HepG2 (cell line): Measurements from ENCODE around the gene SPPL2B. TPM values are rescaled to one million over a fixed set of nuclear protein-coding genes. Genes with fewer than 3 reads are reported as not detected.

Experiments used
- CBFB ChIP-seq: sonication (generic); formaldehyde crosslinking; IDR thresholded peaks from 2 replicates; pipeline ENCODE4 v1.4.0; 2020; ENCODE audit warnings: missing genetic modification reagents
- EEA1 ChIP-seq: sonication (generic); formaldehyde crosslinking; IDR thresholded peaks from 2 replicates; pipeline ENCODE4 v1.5.1; 2020; ENCODE audit warnings: mild to moderate bottlenecking, missing genetic modification reagents, borderline replicate concordance
- IRX3 ChIP-seq: sonication (generic); formaldehyde crosslinking; IDR thresholded peaks from 2 replicates; pipeline ENCODE4 v1.8.1; 2023; ENCODE audit warnings: mild to moderate bottlenecking, low read depth, missing genetic modification reagents, borderline replicate concordance
- ONECUT2 ChIP-seq: sonication (generic); formaldehyde crosslinking; IDR thresholded peaks from 2 replicates; pipeline ENCODE4 v1.4.0; 2020; ENCODE audit warnings: missing genetic modification reagents
- PRMT3 ChIP-seq: sonication (generic); formaldehyde crosslinking; IDR thresholded peaks from 2 replicates; pipeline ENCODE4 v1.8.1; 2022; ENCODE audit warnings: low read depth, mild to moderate bottlenecking, moderate library complexity, missing genetic modification reagents, borderline replicate concordance
- SAFB2 ChIP-seq: sonication (generic); formaldehyde crosslinking; IDR thresholded peaks from 2 replicates; pipeline ENCODE4 v1.5.1; 2020; ENCODE audit warnings: missing genetic modification reagents, low read depth, mild to moderate bottlenecking, borderline replicate concordance
- SAP130 ChIP-seq: IDR thresholded peaks from 2 replicates; pipeline ENCODE4 v1.6.1; 2016; ENCODE audit warnings: low read depth
- TP53 ChIP-seq: sonication (generic); formaldehyde crosslinking; conservative IDR thresholded peaks from 2 replicates; pipeline ENCODE4 v1.4.0; 2020; ENCODE audit warnings: missing genetic modification reagents
- ZNF234 ChIP-seq: sonication (generic); formaldehyde crosslinking; conservative IDR thresholded peaks from 2 replicates; pipeline ENCODE4 v1.5.1; 2020; ENCODE audit warnings: mild to moderate bottlenecking, missing genetic modification reagents
- ZNF260 ChIP-seq: sonication (generic); formaldehyde crosslinking; IDR thresholded peaks from 2 replicates; pipeline ENCODE4 v1.4.0; 2020; ENCODE audit warnings: missing genetic modification reagents, low read depth, mild to moderate bottlenecking, borderline replicate concordance
- ZNF878 ChIP-seq: sonication (generic); formaldehyde crosslinking; IDR thresholded peaks from 2 replicates; pipeline ENCODE4 v1.8.1; 2023; ENCODE audit warnings: mild to moderate bottlenecking, missing genetic modification reagents, moderate library complexity
- polyA plus RNA-seq, 8 experiments: library from polyadenylated mRNA; depleted of rRNA in 3 of 8; stranded (reverse) in 7 of 8; unstranded in 1 of 8; fragments of >200 nt; fragmentation: Illumina TruSeq in 4 of 8; extraction: Trizol in 4 of 8; gene quantifications; 2 replicates each; pipeline versions ENCODE4 v1.2.1 to v1.2.3, GENCODE V29; 2011 to 2016; ENCODE audit warnings: low read depth in 4 of 8, missing spikeins in 1 of 8, mixed read lengths in 1 of 8; ENCODE audit not compliant: insufficient read depth in 1 of 8
- total RNA-seq, 5 experiments: library from RNA; depleted of rRNA; stranded (reverse); fragments of >200 nt; fragmentation: Illumina TruSeq; extraction: Trizol; gene quantifications; 2 replicates each; pipeline ENCODE4 v1.2.3, GENCODE V29; 2016; ENCODE audit warnings: low read depth in 1 of 5
- TF ChIP-seq, protein P1 (sequence below): sonication (generic); formaldehyde crosslinking; IDR thresholded peaks from 2 replicates; pipeline ENCODE4 v1.4.0; 2020; ENCODE audit warnings: missing genetic modification reagents
- TF ChIP-seq, protein P2 (sequence below): sonication (generic); formaldehyde crosslinking; IDR thresholded peaks from 2 replicates; pipeline ENCODE4 v1.8.0; 2022; ENCODE audit warnings: mild to moderate bottlenecking, missing genetic modification reagents, moderate library complexity
- TF ChIP-seq, protein P3 (sequence below): sonication (generic); formaldehyde crosslinking; IDR thresholded peaks from 2 replicates; pipeline ENCODE4 v1.5.1; 2020; ENCODE audit warnings: missing genetic modification reagents, mild to moderate bottlenecking, borderline replicate concordance
- TF ChIP-seq, protein P4 (sequence below): sonication (generic); formaldehyde crosslinking; IDR thresholded peaks from 2 replicates; pipeline ENCODE4 v1.4.0; 2020; ENCODE audit warnings: low read depth, missing genetic modification reagents

Gene SPPL2B
- total and polyA plus RNA-seq, 2 of the 13 experiments (the other 11 are each of a cell fraction or from before 2014, with no cell fraction given), result 14.9 to 15.2 TPM

DNA sequence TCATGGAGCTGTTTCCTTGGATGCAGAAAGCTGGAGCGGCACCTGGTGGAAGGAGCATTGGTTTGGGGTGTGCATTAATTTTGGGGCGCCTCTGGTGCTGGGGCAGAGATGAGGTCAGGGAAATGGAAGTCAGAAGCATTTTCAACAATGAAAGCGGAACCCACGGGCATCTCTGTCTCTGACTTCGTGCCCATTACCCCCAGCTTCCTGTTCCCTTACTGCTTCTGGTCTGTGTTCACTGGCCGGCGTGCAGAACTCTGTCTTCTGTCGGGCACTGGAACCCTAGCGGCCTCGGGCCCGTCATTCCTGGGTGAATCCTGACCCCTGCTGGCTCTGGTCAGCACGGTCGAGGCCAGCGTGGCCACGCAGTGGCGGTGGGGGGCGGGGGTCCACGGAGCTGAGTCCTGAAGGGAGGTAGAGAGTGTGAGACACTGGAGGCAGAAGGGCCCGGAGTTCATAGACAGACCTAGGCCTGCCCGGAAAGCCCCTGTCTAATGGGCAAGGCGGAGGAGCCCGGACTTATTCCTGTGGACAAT, 12.6 kb upstream of the SPPL2B start (continued):
- TF ChIP-seq, protein P1, sequence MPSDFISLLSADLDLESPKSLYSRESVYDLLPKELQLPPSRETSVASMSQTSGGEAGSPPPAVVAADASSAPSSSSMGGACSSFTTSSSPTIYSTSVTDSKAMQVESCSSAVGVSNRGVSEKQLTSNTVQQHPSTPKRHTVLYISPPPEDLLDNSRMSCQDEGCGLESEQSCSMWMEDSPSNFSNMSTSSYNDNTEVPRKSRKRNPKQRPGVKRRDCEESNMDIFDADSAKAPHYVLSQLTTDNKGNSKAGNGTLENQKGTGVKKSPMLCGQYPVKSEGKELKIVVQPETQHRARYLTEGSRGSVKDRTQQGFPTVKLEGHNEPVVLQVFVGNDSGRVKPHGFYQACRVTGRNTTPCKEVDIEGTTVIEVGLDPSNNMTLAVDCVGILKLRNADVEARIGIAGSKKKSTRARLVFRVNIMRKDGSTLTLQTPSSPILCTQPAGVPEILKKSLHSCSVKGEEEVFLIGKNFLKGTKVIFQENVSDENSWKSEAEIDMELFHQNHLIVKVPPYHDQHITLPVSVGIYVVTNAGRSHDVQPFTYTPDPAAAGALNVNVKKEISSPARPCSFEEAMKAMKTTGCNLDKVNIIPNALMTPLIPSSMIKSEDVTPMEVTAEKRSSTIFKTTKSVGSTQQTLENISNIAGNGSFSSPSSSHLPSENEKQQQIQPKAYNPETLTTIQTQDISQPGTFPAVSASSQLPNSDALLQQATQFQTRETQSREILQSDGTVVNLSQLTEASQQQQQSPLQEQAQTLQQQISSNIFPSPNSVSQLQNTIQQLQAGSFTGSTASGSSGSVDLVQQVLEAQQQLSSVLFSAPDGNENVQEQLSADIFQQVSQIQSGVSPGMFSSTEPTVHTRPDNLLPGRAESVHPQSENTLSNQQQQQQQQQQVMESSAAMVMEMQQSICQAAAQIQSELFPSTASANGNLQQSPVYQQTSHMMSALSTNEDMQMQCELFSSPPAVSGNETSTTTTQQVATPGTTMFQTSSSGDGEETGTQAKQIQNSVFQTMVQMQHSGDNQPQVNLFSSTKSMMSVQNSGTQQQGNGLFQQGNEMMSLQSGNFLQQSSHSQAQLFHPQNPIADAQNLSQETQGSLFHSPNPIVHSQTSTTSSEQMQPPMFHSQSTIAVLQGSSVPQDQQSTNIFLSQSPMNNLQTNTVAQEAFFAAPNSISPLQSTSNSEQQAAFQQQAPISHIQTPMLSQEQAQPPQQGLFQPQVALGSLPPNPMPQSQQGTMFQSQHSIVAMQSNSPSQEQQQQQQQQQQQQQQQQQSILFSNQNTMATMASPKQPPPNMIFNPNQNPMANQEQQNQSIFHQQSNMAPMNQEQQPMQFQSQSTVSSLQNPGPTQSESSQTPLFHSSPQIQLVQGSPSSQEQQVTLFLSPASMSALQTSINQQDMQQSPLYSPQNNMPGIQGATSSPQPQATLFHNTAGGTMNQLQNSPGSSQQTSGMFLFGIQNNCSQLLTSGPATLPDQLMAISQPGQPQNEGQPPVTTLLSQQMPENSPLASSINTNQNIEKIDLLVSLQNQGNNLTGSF, result no peak
- TF ChIP-seq ZNF234 (CRISPR knock-in tag) (no peak), SAFB2 (CRISPR knock-in tag) (no peak), CBFB (CRISPR knock-in tag) (peak; percentile 37; the same call in 1 of the 2 replicates), ONECUT2 (no peak), SAP130 (CRISPR knock-in tag) (peak; percentile 67), ZNF878 (CRISPR knock-in tag) (no peak), IRX3 (CRISPR knock-in tag) (no peak), EEA1 (CRISPR knock-in tag) (no peak), ZNF260 (no peak), TP53 (no peak), PRMT3 (CRISPR knock-in tag) (no peak)
- TF ChIP-seq, protein P2, sequence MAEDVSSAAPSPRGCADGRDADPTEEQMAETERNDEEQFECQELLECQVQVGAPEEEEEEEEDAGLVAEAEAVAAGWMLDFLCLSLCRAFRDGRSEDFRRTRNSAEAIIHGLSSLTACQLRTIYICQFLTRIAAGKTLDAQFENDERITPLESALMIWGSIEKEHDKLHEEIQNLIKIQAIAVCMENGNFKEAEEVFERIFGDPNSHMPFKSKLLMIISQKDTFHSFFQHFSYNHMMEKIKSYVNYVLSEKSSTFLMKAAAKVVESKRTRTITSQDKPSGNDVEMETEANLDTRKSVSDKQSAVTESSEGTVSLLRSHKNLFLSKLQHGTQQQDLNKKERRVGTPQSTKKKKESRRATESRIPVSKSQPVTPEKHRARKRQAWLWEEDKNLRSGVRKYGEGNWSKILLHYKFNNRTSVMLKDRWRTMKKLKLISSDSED (CRISPR knock-in tag), result no peak
- TF ChIP-seq, protein P3, sequence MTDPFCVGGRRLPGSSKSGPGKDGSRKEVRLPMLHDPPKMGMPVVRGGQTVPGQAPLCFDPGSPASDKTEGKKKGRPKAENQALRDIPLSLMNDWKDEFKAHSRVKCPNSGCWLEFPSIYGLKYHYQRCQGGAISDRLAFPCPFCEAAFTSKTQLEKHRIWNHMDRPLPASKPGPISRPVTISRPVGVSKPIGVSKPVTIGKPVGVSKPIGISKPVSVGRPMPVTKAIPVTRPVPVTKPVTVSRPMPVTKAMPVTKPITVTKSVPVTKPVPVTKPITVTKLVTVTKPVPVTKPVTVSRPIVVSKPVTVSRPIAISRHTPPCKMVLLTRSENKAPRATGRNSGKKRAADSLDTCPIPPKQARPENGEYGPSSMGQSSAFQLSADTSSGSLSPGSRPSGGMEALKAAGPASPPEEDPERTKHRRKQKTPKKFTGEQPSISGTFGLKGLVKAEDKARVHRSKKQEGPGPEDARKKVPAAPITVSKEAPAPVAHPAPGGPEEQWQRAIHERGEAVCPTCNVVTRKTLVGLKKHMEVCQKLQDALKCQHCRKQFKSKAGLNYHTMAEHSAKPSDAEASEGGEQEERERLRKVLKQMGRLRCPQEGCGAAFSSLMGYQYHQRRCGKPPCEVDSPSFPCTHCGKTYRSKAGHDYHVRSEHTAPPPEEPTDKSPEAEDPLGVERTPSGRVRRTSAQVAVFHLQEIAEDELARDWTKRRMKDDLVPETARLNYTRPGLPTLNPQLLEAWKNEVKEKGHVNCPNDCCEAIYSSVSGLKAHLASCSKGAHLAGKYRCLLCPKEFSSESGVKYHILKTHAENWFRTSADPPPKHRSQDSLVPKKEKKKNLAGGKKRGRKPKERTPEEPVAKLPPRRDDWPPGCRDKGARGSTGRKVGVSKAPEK (CRISPR knock-in tag), result no peak
- TF ChIP-seq, protein P4, sequence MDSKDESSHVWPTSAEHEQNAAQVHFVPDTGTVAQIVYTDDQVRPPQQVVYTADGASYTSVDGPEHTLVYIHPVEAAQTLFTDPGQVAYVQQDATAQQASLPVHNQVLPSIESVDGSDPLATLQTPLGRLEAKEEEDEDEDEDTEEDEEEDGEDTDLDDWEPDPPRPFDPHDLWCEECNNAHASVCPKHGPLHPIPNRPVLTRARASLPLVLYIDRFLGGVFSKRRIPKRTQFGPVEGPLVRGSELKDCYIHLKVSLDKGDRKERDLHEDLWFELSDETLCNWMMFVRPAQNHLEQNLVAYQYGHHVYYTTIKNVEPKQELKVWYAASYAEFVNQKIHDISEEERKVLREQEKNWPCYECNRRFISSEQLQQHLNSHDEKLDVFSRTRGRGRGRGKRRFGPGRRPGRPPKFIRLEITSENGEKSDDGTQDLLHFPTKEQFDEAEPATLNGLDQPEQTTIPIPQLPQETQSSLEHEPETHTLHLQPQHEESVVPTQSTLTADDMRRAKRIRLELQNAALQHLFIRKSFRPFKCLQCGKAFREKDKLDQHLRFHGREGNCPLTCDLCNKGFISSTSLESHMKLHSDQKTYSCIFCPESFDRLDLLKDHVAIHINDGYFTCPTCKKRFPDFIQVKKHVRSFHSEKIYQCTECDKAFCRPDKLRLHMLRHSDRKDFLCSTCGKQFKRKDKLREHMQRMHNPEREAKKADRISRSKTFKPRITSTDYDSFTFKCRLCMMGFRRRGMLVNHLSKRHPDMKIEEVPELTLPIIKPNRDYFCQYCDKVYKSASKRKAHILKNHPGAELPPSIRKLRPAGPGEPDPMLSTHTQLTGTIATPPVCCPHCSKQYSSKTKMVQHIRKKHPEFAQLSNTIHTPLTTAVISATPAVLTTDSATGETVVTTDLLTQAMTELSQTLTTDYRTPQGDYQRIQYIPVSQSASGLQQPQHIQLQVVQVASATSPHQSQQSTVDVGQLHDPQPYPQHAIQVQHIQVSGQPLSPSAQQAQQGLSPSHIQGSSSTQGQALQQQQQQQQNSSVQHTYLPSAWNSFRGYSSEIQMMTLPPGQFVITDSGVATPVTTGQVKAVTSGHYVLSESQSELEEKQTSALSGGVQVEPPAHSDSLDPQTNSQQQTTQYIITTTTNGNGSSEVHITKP (CRISPR knock-in tag), result 0 out of 2 replicates have a peak, but pooled peaks have one; percentile 28
